T-helper 17 cell (primary cell): ENCODE results near the gene ASIC3. TPM values are rescaled to one million over a fixed set of nuclear protein-coding genes. Genes with fewer than 3 reads are reported as not detected.

ENCODE experiments used
- ATAC-seq: fragments of 150-1000 bp; cut with Tn5 transposase; 2 replicates; pipeline ENCODE4 v1.10.0; 2021; ENCODE audit warnings: mild to moderate bottlenecking, moderate library complexity
- DNase-seq, 3 donors: peaks; one replicate each; pipeline versions ENCODE4 v3.0.0 to v3.0.0-alpha.2; 2020 to 2021
- H3K9me3 ChIP-seq: one replicate; pipeline ENCODE4 v1.7.0; 2013; ENCODE audit warnings: low read length, mild to moderate bottlenecking; ENCODE audit not compliant: control insufficient read depth, poor library complexity, severe bottlenecking
- H3K27ac Mint-ChIP-seq: one replicate; pipeline ENCODE4 v1.8.0; 2022; ENCODE audit warnings: mild to moderate bottlenecking, moderate library complexity, mixed read lengths
- H3K27me3 Mint-ChIP-seq: one replicate; pipeline ENCODE4 v1.8.0; 2022; ENCODE audit warnings: mixed read lengths
- H3K36me3 Mint-ChIP-seq: one replicate; pipeline ENCODE4 v1.8.0; 2022; ENCODE audit warnings: low read depth, mixed read lengths
- H3K4me1 Mint-ChIP-seq: one replicate; pipeline ENCODE4 v1.8.0; 2022; ENCODE audit warnings: mild to moderate bottlenecking, mixed read lengths
- H3K4me3 Mint-ChIP-seq: one replicate; pipeline ENCODE4 v1.8.0; 2022; ENCODE audit warnings: mild to moderate bottlenecking, moderate library complexity, mixed read lengths
- total RNA-seq, 4 donors: library from RNA in 2 of 4; stranded (reverse) in 2 of 4; gene quantifications; one replicate each; pipeline ENCODE4 v1.2.3 and lab custom pipeline; 2022 to 2026

The ASIC3 gene
- total RNA-seq (1 to 10 TPM; 6.7 to 9.1 TPM), total RNA-seq (lab: John Stamatoyannopoulos, UW) (3.4 to 3.8 reads per million in 2 donors)

- no peak within 1 kb of the TSS for H3K4me3 Mint-ChIP-seq
- H3K4me1 Mint-ChIP-seq, result peaks cover 10% of the 10 kb centered on the region
- no peak within 1 kb of the TSS for H3K27ac Mint-ChIP-seq
- DNase-seq (no peak), ATAC-seq (no peak)
- no peaks in the 10 kb centered on the region for H3K9me3 ChIP-seq
- H3K27me3 Mint-ChIP-seq, result peaks cover 5% of the 10 kb centered on the region
- no peaks in the 10 kb centered on the region for H3K36me3 Mint-ChIP-seq
These were observed at the start of gene ASIC3 for GRCh38 chr7:151047976-151048815. Gene ASIC3, plus strand, starts transcription at chr7:151048531. Its CDS starts 355 bp downstream, at chr7:151048886.

- DNase-seq (no peak), ATAC-seq (no peak)
- H3K27me3 Mint-ChIP-seq, result no peaks in the 10 kb centered on the region
- peak overlapping the region; percentile 21 for H3K4me3 Mint-ChIP-seq
- H3K4me1 Mint-ChIP-seq, result peaks cover 23% of the 10 kb centered on the region
- no peak overlapping the region for H3K27ac Mint-ChIP-seq
- no peaks in the 10 kb centered on the region for H3K36me3 Mint-ChIP-seq
- no peaks in the 10 kb centered on the region for H3K9me3 ChIP-seq
These were observed 49.3 kb upstream of the ASIC3 start for GRCh38 chr7:150999001-150999400.

GRCh38 chr7:150999497-151000230 lies 48.7 kb upstream of the ASIC3 start:
- no peaks in the 10 kb centered on the region for H3K27me3 Mint-ChIP-seq
- no peak overlapping the region for H3K27ac Mint-ChIP-seq
- H3K4me1 Mint-ChIP-seq, result peaks cover 23% of the 10 kb centered on the region
- peak overlapping the region; percentile 21 for H3K4me3 Mint-ChIP-seq
- peak; percentile 47 for ATAC-seq
- no peaks in the 10 kb centered on the region for H3K36me3 Mint-ChIP-seq
- no peaks in the 10 kb centered on the region for H3K9me3 ChIP-seq
- no peak for DNase-seq

- Mint-ChIP-seq H3K4me3 (peak overlapping the region; percentile 45), H3K4me1 (peaks cover 27% of the 10 kb centered on the region), H3K27ac (no peak overlapping the region), H3K36me3 (no peaks in the 10 kb centered on the region), H3K27me3 (no peaks in the 10 kb centered on the region)
- no peak for DNase-seq
- ATAC-seq, result no peak
- no peaks in the 10 kb centered on the region for H3K9me3 ChIP-seq
These were observed 47.3 kb upstream of the ASIC3 start for GRCh38 chr7:151000897-151001495.

- Mint-ChIP-seq H3K27ac (no peak overlapping the region), H3K36me3 (no peaks in the 10 kb centered on the region), H3K4me1 (peaks cover 27% of the 10 kb centered on the region), H3K4me3 (peak overlapping the region; percentile 45), H3K27me3 (no peaks in the 10 kb centered on the region)
- ATAC-seq, result no peak
- DNase-seq, result no peak
- no peaks in the 10 kb centered on the region for H3K9me3 ChIP-seq
These were observed 46.8 kb upstream of the ASIC3 start for GRCh38 chr7:151001546-151001945.

- no peak overlapping the region for H3K4me3 Mint-ChIP-seq
- ATAC-seq (no peak), DNase-seq (no peak)
- no peaks in the 10 kb centered on the region for H3K27me3 Mint-ChIP-seq
- H3K27ac Mint-ChIP-seq, result no peak overlapping the region
- H3K4me1 Mint-ChIP-seq, result peaks cover 28% of the 10 kb centered on the region
- no peaks in the 10 kb centered on the region for H3K36me3 Mint-ChIP-seq
- H3K9me3 ChIP-seq, result no peaks in the 10 kb centered on the region
These were observed 44.8 kb upstream of the ASIC3 start for GRCh38 chr7:151003572-151003971.

- ATAC-seq, result no peak
- H3K9me3 ChIP-seq, result no peaks in the 10 kb centered on the region
- H3K36me3 Mint-ChIP-seq, result no peaks in the 10 kb centered on the region
- no peak for DNase-seq
- H3K4me3 Mint-ChIP-seq, result no peak overlapping the region
- no peak overlapping the region for H3K27ac Mint-ChIP-seq
- H3K4me1 Mint-ChIP-seq, result peaks cover 37% of the 10 kb centered on the region
- H3K27me3 Mint-ChIP-seq, result no peaks in the 10 kb centered on the region
These were observed 42.8 kb upstream of the ASIC3 start for GRCh38 chr7:151005566-151005965.

GRCh38 chr7:151006590-151007300 lies 41.6 kb upstream of the ASIC3 start:
- no peaks in the 10 kb centered on the region for H3K9me3 ChIP-seq
- ATAC-seq (no peak), DNase-seq (no peak)
- Mint-ChIP-seq H3K27me3 (no peaks in the 10 kb centered on the region), H3K4me3 (no peak overlapping the region), H3K36me3 (no peaks in the 10 kb centered on the region), H3K27ac (peak overlapping the region; percentile 94), H3K4me1 (peaks cover 42% of the 10 kb centered on the region)

- peak overlapping the region; percentile 94 for H3K27ac Mint-ChIP-seq
- no peaks in the 10 kb centered on the region for H3K27me3 Mint-ChIP-seq
- H3K4me3 Mint-ChIP-seq, result peak overlapping the region; percentile 86
- H3K4me1 Mint-ChIP-seq, result peaks cover 47% of the 10 kb centered on the region
- ATAC-seq (no peak), DNase-seq (no peak)
- no peaks in the 10 kb centered on the region for H3K9me3 ChIP-seq
- H3K36me3 Mint-ChIP-seq, result no peaks in the 10 kb centered on the region
These were observed 40.8 kb upstream of the ASIC3 start for GRCh38 chr7:151007469-151007898.

GRCh38 chr7:151008143-151008510 lies 40.2 kb upstream of the ASIC3 start:
- no peaks in the 10 kb centered on the region for H3K9me3 ChIP-seq
- ATAC-seq (peak; percentile 72), DNase-seq (peak in 1 of 3 donors; percentile 22)
- Mint-ChIP-seq H3K36me3 (no peaks in the 10 kb centered on the region), H3K27me3 (no peaks in the 10 kb centered on the region), H3K4me3 (peak overlapping the region; percentile 86), H3K4me1 (peaks cover 51% of the 10 kb centered on the region), H3K27ac (peak overlapping the region; percentile 94)

- no peaks in the 10 kb centered on the region for H3K9me3 ChIP-seq
- peak; percentile 67 to 80 (median 74) for DNase-seq
- H3K4me1 Mint-ChIP-seq, result peaks cover 51% of the 10 kb centered on the region
- peak overlapping the region; percentile 86 for H3K4me3 Mint-ChIP-seq
- H3K27ac Mint-ChIP-seq, result peak overlapping the region; percentile 94
- peak; percentile 60 for ATAC-seq
- H3K27me3 Mint-ChIP-seq, result no peaks in the 10 kb centered on the region
- no peaks in the 10 kb centered on the region for H3K36me3 Mint-ChIP-seq
These were observed 39.6 kb upstream of the ASIC3 start for GRCh38 chr7:151008511-151009323.

- Mint-ChIP-seq H3K36me3 (no peaks in the 10 kb centered on the region), H3K4me3 (peak overlapping the region; percentile 86), H3K27me3 (no peaks in the 10 kb centered on the region), H3K4me1 (peaks cover 55% of the 10 kb centered on the region), H3K27ac (peak overlapping the region; percentile 98)
- no peaks in the 10 kb centered on the region for H3K9me3 ChIP-seq
- ATAC-seq, result no peak
- no peak for DNase-seq
These were observed 38.8 kb upstream of the ASIC3 start for GRCh38 chr7:151009327-151010036.
